Stimulated activated CD4-positive, alpha-beta T cell treated with anti-CD3 and anti-CD28 coated beads, Interleukin-4, amount 100 ng/mL, for 48 hours (primary cell): ENCODE measurements around the gene MCF2L.

ENCODE experiments used
- DNase-seq, 2 donors: peaks; one replicate each; pipeline ENCODE4 v3.0.0-alpha.2; 2020; ENCODE audit warnings: low read depth in 2 of 2

The MCF2L gene

DNA sequence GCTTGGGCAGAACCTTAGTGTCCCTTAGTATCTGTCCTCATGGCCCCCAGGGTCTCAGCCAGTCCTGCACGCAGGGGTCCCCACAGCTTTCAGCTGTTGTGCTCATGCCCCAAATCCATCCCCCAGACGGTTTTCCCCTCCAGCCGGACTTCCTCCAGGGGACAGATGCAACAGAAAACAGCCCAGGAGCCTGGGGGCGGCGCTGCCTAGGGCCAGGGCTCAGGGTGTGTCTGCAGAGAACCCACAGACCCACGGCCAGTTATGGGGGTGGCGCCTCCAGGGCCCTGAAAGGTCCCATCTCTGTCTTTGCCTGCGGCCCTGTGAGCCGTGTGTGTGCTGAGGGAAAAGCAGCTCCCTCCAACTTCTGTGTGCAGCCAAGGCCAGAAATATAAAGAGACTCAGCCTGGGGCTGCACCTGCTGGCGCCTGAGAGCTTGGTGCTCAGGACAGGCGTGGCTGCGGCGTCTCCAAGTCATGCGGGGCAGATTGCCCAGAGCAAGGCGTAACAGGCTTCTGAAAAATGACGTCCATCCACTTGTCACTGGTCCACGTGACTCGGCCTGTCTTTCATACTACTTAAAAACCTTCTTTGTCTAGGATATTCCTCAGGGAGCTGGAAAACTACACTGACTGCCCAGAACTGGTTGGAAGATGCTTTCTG is 114.5 kb downstream of the MCF2L start:
- DNase-seq = no peak

DNA sequence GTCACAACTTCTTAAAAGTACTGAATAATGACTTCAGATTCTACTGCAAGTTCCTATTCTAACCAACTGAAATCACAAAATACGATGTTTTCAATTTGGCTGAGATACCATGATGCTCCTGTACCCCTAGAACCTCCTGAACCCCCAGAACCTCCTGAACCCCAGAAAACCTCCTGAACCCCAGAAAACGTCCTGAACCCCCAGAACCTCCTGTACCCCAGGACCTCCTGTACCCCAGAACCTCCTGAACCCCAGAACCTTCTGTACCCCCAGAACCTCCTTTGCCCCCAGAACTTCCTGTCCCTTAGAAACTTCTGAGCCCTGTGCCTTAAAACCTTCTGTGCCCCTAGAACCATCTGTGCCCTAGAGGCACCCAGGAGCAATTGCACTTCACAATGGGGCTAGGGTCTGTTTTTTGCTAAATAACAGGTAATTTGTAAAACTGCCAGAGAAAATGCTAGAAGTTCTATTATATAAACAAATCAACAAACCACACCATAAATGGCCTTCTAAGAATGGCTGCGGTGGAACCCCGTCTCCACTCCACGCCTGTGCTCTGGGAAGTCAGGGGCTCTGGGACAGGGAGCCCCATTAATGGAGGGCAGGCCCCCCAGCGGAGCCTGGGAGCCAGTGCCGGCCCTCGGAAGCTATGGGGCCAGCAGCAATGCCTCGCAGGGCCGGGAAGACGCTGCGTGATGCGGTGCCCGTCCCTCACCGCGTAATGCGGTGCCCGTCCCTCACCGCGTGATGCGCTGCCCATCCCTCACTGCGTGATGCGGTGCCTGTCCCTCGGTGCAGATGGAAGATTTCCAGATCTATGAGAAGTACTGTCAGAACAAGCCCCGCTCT is 115.3 kb downstream of the MCF2L start:
- DNase-seq = no peak

DNA sequence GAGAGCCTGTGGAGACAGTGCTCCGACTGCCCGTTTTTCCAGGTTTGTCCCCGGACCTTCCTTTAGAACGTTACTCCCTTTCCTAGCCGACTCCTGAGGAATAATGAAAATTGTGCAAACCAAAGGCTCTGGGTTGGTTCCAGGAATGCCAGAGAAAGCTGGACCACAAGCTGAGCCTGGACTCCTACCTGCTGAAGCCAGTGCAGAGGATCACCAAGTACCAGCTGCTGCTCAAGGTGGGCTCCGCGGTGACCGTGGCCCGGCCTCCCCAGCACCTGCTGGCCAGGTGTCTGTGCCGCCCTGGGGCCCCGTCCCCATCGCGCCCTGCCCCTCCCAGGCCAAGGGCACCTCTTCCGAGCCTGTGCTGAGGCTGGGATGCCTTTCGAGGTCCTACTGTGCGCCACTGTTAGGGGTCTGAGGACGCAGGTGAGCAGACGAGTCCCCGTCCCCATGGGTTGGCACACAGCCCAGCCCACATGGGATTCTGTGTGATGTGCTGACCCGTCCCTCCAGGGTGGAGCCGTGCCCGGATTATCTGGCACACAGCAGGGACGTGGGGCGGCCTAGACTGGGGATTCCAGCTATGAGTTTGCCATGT is 116.0 kb downstream of the MCF2L start:
- DNase-seq = no peak

DNA sequence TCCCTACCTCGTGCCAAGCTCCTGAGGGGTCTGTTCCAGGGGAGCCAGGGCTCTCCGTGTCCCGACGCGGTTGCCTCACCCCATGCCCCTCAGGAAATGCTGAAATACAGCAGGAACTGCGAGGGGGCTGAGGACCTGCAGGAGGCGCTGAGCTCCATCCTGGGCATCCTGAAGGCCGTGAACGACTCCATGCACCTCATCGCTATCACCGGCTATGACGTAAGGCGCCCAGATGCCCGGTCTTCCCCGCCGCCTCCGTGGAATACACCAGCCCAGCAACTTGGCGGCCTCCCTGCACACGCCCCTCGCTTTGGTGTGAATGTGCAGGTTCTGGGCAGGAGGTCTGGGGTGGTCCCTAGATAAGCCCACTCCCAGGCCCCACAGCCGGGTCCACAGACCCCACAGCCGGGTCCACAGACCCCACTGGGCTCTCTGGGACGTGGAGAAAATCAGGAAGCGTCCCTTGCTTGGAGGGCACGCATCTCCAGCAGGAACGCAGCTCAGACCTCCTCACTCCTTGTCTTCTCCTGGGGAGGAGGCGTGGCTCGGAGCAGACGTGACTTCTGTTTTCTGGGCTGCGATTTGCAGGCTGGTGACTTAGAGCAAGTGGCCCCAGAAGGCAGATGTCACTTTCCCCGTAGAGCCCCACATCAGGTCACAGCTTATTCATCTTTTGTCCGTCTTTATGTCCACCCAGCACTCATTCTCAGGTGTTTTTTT is 117.2 kb downstream of the MCF2L start:
- no peak for DNase-seq

DNA sequence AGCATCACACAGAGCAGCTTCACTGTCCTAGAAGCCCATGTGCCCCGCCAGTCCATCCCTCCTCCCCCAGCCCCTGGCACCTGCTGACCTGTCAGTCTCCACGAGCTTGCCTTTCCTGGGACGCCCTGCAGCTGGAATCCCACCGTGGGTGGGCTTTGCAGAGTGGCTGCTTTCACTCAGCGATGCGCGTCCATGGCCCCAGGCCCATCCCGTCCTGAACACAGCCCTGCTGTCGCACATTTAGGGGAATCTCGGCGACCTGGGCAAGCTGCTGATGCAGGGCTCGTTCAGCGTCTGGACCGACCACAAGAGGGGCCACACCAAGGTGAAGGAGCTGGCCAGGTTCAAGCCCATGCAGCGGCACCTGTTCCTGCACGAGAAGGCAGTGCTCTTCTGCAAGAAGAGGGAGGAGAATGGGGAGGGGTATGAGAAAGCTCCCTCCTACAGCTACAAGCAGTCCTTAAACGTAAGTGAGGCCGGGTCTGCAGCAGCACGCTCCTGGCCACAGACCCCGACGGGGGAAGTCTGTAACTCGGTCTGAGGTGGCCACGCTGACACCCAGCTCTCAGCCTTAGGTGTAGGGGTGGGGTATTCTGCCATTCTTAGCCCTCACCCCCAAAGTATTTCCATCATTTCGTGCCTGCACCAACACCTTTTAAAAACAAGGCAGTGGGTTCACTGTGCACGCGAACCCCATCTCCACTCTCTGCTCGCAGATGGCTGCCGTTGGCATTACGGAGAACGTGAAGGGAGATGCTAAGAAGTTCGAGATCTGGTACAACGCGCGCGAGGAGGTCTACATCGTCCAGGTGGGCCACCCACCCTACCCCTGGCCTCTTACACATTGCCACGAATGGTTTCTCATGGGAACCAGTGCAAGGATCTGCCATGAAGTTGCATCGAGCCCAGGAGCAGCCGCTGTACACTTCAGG is 118.2 kb downstream of the MCF2L start:
- no peak for DNase-seq

DNA sequence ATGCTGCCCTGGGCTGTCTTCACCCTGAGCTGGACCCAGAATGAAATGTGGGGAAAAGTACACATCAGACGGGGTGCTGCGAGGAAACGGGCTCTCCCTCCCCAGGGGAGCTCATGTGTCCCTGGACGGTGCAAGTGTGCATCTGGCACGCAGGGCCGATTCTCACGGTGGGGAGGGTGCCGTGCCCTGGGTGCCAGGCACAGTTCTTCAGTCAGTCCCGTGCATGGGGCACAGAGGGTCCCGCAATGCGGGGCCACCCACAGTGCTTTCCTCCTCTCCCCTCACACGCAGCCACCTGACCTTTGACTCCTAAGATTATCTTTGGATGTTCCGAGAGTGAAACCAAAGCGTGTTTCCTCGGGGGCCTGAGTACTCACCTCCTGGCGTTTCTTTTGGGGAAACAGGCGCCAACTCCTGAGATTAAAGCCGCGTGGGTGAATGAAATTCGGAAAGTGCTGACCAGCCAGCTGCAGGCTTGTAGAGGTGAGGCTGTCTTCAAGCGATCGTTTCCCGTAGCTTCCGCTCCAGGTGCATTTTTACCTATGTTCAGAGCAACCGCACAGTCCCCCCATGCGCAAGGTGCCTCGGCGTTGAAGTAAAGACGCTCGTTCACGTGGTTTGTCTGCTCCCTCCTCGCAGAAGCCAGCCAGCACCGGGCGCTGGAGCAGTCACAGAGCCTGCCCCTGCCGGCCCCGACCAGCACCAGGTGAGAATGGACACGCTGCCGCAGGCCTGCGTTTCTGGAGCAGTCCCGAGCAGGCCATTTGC is 119.1 kb downstream of the MCF2L start:
- no peak for DNase-seq

DNA sequence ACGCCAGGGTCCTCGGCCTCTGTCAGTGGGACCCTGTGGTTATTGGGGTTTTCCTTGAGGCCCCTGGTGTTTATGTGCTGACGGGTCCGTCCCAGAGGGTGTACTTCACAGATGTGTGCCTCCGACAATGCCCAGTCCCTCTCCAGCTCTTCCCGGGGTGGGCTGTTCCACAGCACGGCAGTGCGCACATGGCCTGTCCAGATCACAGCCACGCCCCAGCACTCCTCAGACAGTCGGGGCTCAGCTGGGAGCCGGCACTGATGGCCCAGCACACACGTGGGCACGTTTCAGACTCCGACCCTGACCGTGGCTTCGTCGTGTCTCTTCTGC is 119.6 kb downstream of the MCF2L start:
- DNase-seq = no peak

DNA sequence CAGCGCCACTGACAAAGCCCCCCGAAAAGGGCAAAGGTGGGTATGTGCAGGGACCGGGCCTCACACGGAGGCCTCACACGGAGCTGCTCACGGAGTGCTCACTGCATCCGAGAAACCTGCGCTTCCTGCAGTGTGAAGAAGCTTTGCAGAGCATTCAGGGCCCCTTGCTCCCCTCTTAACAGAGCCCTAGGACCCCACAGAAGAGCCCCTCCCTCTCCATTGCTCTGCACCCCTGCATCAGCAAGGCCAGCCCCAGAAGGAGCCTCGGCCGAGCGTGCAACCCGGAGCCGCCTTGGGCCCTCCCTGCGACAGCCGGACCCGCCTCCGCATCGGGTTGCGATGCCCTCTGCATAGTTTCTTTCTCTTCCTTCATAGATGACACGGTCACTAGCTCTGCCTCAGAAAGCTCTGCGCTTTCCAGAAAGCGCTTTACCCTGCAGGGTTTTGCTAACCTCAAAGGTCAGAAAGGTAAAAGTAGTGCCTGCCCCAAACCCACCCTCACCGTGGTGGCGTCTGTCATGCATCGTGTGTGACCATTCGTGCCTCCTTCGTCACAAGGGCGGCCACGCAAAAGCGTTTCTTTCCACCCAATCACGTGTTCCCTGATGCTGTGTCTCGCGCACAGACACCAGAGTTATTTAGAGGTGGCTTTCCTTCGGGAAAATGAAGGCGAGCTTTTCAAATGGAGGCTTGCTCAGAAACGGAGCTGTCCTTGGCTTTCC is 120.8 kb downstream of the MCF2L start:
- no peak for DNase-seq

DNA sequence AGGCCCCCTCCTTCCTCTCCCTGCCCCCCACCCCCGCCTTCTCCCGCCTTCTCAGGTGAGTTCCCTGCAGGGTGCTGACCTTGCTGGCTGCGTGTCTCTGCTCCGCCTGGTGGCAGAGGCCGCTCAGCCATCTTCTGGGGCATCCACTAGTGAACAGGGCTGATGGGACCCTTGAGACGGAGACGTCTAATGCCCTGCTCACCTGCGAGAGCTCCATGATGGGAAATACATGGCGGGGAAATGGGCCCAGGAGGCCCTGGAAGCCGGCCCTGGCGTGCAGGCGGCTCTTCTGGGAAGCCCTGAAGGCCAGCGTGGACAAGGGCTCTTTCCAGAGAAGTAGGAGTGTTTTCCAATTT is 121.4 kb downstream of the MCF2L start:
- no peak for DNase-seq

DNA sequence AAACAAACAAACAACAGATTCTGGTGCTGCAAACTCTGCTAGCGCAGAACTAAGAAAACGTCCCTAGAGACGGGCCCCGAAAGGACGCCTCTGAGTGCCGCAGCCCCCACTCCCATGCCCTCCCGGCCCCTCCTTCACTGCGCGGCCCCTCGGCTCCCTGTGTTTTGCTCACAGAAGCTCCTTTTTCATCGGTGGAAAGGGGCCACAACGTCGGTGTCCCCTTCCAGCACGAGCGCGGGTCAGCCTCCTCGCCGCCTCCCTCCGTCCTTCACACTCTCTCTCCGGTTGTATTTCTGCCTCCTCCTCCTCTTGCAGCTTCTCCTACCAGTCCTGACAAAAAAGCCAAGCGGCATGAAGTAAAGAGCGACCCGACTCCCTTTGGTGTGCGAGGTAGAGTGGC is 121.8 kb downstream of the MCF2L start:
- no peak for DNase-seq

DNA sequence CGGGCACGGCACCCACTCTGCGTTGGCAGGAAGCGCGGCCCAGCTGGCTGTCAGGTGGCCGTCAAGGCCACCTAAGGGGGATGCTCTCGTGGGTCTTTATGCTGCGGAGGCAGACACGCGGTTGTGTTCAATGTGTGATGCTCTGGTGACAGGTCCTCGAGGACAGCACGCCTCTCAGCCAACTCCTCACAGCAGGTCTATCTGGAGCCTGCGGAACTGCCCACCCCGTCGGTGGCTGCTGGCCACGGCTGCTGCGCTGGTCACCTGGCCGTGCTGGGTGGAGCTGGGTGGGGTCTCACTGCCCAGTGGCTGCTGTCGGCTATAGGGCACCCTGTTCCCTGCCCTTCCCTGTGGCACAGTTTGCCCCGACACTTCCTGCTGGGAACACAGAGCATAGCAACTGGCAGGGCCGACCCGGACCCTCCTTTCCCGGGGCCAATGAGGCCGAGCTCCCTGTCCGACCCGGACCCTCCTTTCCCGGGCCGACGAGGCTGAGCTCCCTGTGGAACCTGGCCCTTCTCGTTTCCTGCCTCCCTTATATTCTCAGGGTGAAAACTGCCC is 122.3 kb downstream of the MCF2L start:
- DNase-seq = no peak

DNA sequence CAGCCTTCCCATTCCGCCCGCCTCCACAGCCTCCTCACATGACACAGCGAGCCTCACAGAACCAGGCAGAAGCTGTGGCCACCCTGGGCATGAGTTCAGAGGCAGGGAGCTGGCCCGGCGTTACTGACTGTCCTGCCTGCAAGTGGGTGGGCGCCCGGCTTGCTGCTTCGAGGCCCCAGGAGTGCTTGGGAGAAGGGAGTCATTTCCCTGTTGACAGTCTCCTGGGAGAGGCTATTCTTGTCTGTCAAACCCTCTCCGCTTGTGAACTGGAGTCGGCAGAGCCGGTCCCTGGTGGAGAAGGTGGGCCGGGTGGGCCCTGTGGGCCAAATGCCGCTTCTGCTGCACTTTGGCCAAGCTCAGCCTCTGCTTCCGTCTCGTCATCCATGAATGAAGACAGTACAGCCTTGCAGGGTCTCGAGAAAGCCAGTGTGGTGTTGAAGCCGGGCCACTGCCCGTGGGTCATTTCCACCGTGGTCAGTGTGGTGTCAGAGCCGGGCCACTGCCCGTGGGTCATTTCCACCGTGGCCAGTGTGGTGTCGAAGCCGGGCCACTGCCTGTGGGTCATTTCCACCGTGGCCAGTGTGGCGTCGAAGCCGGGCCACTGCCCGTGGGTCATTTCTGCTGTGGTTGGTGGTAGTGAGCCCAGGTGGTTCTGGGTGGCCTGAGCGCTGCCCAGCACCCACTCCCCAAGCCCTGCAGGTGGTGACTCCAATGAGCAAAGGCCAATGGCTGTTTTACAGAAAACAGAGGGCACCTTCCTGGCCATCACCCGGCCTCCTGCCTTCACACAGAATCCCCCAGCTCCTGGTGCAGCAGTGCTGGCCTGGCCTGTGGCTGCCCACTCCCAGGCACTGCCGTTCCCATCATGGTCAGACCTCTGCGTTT is 123.1 kb downstream of the MCF2L start:
- DNase-seq = no peak

DNA sequence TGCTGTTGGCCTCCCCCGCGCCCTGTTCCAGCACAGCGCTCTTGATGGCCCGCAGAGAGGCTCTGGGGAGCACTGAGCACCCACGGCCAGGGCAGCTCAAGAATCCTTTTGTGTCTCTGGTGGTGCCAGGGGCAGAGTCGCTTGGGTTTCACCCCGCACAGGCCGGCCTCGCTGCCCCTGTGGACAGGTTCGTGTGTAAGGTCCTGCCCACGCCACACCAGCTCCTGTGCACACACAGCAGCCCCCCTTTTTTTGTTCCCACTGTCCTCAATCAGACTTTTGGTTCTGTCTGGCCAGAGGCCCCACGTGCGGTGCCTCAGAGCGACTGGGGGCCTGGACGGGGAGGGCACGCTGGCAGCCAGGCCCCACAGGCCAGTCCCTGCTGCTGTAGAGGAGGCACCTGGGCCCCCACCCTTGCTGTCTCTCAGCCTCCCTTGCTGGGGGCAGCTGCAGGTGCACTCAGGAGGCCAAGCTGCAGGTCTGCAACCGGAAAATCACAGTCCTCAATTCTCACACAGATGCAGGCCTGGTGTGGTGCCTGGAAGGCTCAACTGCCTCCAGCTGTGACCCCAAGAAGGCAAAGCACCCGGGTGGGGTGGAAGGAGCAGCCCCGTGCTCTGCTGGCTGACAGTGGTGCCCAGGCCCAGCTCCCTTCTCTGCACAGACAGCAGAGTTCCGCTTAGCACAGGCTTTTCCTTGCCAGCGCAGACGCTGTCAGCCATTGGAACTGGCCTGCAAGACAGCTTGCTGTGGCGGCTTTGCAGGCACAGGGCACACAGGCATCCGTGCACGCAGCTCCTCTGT is 124.0 kb downstream of the MCF2L start:
- DNase-seq = no peak

DNA sequence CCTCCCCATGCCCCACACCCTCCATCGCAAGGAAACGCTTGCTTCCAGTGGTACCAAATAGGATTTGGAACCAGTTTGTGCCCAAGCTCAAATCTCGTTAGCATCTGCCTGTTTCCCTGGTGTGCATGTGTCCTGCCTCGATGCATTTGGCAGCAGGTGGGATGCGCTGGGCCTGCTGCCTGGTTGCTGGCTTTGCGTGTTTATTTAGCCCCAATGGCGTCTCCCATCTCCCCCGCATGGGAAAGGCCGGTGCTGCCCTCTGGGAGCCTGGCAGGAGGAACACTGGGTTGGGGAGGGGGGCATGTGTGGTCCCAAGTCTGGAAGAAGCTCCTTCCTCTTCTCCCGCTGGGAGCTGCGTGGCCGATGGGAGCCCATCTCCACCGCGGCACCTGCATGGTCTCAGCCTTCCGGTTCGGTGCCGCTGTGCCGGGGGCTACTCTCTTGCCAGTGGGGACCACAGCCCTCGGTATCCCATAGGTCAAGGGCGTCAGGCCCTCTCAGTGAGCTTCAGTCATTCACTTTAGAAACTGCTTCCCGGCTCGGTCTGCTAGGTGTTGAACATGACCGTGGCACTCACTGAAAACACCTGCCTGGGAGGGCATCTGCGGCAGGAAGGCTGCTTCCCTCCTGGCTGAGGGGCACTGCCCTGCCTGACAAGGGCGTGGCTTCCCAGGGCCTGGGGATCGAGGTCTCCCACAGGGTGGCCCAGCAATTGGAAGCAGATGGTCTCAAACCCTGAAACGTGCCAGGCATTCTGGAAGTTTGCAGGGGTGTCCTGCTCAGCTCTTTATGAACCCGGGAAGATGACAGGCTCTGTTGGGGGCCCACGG is 124.8 kb downstream of the MCF2L start:
- DNase-seq = no peak

DNA sequence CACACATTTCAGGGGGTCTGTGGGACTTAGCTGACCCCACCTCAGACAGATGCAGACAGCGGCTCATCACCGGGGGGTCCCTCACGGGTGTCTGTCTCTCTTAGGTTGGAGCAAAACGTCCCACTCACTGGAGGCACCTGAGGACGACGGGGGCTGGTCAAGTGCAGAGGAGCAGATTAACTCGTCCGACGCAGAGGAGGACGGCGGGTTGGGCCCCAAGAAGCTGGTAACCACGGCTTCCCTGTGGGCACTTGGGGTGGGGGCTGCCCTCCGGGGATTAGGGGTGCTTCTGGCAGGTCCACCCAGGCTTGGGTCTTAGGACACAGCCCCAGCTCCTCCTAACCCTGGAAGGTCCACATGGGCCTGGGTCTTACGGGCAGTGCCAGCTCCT is 125.4 kb downstream of the MCF2L start:
- DNase-seq = no peak

DNA sequence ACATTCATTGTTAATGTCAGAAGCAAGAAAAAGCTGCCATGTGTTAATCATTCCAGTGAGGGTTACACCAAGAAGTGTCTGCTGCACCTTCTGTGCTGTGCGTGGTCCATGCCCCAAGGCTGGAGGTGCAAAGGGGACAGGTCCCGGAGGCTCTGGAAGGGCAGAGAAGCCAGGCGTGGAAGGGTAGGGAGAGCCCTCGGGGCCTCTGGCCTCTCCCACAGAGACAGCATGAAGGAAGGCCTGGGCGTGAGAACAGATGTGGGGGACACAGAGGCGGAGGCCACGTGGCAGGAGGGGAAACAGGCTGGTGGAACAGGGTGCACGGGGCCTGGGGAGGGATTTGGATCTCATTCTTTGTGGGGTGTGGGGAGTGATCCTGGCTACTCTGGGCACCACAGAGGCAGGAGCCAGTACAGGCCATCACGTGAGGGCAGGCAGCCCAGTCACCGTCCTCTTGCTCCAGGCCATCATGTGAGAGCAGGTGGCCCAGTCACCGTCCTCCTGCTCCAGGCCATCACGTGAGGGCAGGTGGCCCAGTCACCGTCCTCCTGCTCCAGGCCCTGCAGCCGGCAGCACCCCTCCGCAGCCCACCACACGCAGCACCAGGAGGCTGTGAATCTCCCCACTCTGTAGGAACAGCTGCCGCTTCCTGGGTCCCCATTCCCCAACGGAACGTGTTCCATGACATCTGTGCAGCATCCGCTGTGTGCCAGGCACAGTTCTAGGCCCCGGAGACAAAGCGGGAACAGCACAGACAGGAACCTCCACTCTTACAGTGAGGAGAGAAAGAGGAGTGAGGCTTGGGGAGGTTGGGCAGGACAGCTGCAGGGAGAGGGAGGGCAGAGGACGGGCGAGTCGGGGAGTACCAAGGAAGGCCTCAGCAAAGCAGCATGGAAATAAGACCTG is 126.4 kb downstream of the MCF2L start:
- DNase-seq = no peak
